LNCaP clone FGC (cell line): ENCODE measurements around the gene AMN.

Experiments used
- DNase-seq: peaks from one replicate; pipeline ENCODE4 v3.0.0-alpha.2; 2011; ENCODE audit warnings: low read depth
- H3K4me3 ChIP-seq: 2 replicates; pipeline ENCODE4 v1.5.1; 2011; ENCODE audit warnings: mild to moderate bottlenecking, low read depth, low read length, control low read depth
- TF ChIP-seq, protein P1 (sequence below): IDR thresholded peaks from 2 replicates; pipeline ENCODE4 v1.5.1; 2012; ENCODE audit warnings: mild to moderate bottlenecking; ENCODE audit not compliant: control insufficient read depth, insufficient read depth; ENCODE audit errors: extremely low read depth

The AMN gene

DNA sequence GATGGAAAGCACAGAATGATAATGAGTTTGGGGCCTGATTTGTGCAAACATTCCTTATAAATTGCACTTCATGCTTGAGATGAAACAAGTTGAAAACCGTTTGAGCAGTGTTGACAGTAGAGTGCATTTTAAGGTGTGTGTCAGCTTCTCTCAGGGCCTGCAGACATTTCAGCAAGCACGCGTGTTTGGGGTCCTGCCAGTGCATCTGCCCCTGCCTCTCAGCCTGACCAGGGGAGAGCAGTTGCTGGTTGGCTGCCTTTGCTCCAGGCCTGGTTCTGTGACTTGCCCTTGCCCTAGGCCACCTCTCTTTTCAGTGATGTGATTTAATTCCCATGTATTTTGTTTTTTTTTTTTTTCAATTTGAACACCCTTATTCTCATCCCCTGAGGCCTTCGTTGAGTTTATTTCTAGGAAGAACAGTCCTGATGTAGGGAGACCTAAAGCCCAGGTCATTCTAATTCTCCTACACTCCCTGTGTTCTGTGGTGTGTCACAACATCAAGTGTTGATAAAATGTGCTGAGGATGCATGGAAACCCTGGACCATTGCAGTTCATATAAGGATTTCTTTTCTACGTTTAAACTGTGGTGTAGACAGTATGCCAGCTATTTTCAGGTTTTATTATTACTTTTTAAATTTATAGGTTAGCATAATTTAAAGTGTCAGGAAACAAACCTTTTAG lies 40.1 kb upstream of the AMN start:
- TF ChIP-seq, protein P1, sequence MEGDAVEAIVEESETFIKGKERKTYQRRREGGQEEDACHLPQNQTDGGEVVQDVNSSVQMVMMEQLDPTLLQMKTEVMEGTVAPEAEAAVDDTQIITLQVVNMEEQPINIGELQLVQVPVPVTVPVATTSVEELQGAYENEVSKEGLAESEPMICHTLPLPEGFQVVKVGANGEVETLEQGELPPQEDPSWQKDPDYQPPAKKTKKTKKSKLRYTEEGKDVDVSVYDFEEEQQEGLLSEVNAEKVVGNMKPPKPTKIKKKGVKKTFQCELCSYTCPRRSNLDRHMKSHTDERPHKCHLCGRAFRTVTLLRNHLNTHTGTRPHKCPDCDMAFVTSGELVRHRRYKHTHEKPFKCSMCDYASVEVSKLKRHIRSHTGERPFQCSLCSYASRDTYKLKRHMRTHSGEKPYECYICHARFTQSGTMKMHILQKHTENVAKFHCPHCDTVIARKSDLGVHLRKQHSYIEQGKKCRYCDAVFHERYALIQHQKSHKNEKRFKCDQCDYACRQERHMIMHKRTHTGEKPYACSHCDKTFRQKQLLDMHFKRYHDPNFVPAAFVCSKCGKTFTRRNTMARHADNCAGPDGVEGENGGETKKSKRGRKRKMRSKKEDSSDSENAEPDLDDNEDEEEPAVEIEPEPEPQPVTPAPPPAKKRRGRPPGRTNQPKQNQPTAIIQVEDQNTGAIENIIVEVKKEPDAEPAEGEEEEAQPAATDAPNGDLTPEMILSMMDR: no peak
- no peak overlapping the region for H3K4me3 ChIP-seq
- no peak for DNase-seq

DNA sequence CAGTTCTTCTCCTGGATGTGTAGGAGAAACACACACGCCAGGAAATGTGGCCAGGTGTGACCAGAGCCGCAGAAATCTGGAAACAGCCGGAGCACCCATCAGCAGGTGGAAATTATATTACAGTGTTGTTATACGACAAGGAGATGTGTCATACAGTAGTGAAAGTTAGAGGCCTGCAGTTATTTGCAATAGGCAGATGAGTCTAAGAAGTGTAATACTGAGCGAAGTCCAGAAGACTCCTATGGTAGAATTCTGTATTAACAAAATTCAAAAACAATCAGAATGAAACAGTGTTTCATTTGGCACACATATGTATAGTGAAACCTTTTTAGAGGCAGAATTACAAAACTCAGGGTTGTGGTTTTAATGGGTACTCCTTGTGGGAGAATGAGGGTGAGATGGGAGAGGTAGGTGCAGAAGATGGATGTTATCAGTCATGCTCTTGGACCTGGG lies 39.3 kb upstream of the AMN start:
- H3K4me3 ChIP-seq: no peak overlapping the region
- TF ChIP-seq, protein P1: no peak
- DNase-seq: no peak

DNA sequence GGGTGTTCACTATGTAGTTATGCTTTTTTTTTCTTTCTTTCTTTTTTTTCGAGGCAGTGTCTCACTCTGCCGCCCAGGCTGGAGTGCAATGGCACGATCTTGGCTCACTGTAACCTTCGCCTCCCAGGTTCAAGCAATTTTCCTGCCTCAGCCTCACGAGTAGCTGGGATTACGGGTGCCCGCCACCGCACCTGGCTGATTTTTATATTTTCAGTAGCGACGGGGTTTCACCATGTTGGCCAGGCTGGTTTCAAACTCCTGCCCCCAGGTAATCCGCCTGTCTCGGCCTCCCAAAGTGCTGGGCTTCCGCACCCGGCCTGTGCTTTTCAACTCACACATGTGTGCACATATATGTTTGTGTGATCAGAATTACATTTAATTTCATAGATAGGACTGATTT lies 38.9 kb upstream of the AMN start:
- TF ChIP-seq, protein P1: no peak
- DNase-seq: no peak
- no peak overlapping the region for H3K4me3 ChIP-seq

DNA sequence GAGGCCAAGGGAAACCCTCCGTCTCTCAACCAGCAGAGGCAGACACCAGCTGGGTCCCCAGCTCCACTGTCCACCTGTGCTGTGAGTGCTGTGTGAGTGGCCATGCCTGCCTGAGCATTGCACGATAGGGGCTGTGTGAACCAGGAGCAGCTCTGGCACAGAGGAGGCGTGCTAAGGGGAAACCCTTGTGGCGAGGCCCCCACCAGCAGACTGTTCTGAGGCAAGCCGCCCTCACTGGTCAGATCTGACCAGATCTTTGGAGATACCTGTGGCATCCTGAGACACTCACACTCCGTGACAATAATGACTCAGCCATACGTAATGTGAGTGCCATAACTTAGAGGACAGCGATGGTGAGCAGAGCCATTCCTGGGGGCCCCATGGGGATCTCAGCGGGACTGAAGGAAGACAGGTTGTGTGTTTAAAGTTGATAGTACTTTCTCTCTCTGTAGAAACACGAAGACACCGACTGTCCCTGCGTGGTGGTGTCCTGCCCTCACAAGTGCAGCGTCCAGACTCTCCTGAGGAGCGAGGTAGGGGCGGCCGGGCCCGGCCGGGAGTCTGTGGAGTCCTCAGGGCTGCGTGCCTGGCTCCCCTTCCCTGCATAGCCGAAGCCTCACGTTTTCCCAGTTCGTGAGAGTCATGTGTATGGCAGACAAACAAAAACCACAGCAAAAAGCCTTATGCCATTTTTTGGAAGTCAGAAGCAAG lies 36.6 kb upstream of the AMN start:
- DNase-seq: no peak
- TF ChIP-seq, protein P1: no peak
- H3K4me3 ChIP-seq: no peak overlapping the region

DNA sequence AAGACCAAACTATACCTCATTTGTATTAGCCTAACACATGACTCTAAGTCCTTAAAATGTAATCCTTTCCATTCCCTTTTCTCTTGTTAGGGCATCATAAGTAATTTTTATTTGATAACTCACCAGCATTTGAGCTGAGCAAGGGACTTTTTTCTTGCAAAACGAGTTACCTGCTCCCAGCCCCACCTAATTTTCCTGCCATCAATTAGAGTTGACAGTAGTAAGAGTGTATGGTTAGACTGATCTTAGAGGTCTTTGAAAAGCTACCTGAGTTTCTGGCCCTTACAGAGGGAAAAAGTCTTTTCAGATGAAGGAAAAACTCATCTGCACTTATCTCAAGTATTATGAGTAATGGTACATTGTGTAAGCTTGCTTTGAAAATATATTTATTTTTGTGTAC lies 33.7 kb upstream of the AMN start:
- DNase-seq: no peak
- TF ChIP-seq, protein P1: no peak
- H3K4me3 ChIP-seq: no peak overlapping the region

DNA sequence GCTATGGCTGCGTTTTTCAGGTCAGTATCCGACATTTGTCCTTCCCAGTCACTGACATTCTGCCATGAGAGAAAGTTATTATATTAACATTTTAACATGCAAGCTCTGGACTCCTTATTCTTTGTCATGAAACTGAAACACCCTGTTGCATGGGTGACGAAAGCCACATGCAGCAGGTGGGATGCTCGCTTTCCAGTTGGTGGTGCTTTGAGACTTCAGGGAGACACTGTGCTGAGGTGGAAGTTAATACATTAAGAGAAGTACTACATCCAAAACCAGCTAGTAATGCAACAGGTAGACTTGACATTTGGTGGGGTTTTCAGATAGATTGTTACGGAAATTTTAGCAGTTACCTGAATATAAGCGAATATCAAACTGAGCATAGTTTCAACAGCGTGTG lies 32.8 kb upstream of the AMN start:
- DNase-seq: no peak
- H3K4me3 ChIP-seq: no peak overlapping the region
- TF ChIP-seq, protein P1: no peak

DNA sequence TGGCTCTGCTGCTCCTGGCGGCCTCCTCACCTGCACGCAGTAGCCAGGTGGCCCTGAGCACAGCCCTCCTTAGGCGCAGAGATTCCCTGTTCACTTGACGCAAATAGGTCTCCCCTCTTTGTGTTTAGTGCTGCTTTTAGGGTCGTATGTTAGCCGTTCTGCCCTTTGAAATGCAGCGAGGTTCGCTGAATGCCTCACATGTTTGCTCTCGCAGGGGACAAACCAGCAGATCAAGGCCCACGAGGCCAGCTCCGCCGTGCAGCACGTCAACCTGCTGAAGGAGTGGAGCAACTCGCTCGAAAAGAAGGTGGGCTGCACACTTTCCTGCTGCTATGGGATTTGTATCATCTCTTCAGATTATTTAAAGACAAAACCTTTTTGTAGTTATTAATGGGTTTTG lies 31.4 kb upstream of the AMN start:
- TF ChIP-seq, protein P1: no peak
- no peak for DNase-seq
- no peak overlapping the region for H3K4me3 ChIP-seq
